Measurements from ENCODE around the gene CYP26B1.
A peak's percentile ranks its signal among the peaks of the same experiment; 100 is the strongest.

The CYP26B1 gene

GRCh38 chr2:72141032-72141645 is 6.5 kb downstream of the CYP26B1 start:
- no peak for ATAC-seq
- no peak for DNase-seq

GRCh38 chr2:72140621-72140960 is 7.1 kb downstream of the CYP26B1 start:
- DNase-seq, result no peak
- no peak for ATAC-seq

GRCh38 chr2:72139874-72140620 is 7.6 kb downstream of the CYP26B1 start:
- DNase-seq (no peak), ATAC-seq (no peak)

- no peak for ATAC-seq
- no peak for DNase-seq
These were observed 8.2 kb downstream of the CYP26B1 start for GRCh38 chr2:72139471-72139873.

- ATAC-seq (no peak), DNase-seq (no peak)
These were observed 8.7 kb downstream of the CYP26B1 start for GRCh38 chr2:72138921-72139381.

- ATAC-seq (no peak), DNase-seq (no peak)
These were observed 9.4 kb downstream of the CYP26B1 start for GRCh38 chr2:72138011-72138881.

GRCh38 chr2:72137498-72138010 is 10.1 kb downstream of the CYP26B1 start:
- DNase-seq, result peak; percentile 83

GRCh38 chr2:72136933-72137497 is 10.6 kb downstream of the CYP26B1 start:
- ATAC-seq, result no peak
- DNase-seq, result no peak

More at GRCh38 chr2:72137498-72138010, 10.1 kb downstream of the CYP26B1 start:
- ATAC-seq, result peak; percentile 65

GRCh38 chr2:72136331-72136730 is 11.3 kb downstream of the CYP26B1 start:
- no peak for DNase-seq
- ATAC-seq, result no peak

- no peak for ATAC-seq
These were observed 11.7 kb downstream of the CYP26B1 start for GRCh38 chr2:72135921-72136320.

GRCh38 chr2:72134997-72135800 is 12.5 kb downstream of the CYP26B1 start:
- ATAC-seq, result no peak
- no peak for DNase-seq

More at GRCh38 chr2:72135921-72136320, 11.7 kb downstream of the CYP26B1 start:
- no peak for DNase-seq

- DNase-seq, result no peak
- no peak for ATAC-seq
These were observed 13.2 kb downstream of the CYP26B1 start for GRCh38 chr2:72134408-72134996.

GRCh38 chr2:72133721-72134407 is 13.8 kb downstream of the CYP26B1 start:
- DNase-seq, result no peak
- no peak for ATAC-seq

GRCh38 chr2:72132981-72133720 is 14.5 kb downstream of the CYP26B1 start:
- DNase-seq (no peak), ATAC-seq (no peak)

- DNase-seq (no peak), ATAC-seq (no peak)
These were observed 15.5 kb downstream of the CYP26B1 start for GRCh38 chr2:72131916-72132841.

GRCh38 chr2:72131371-72131891 is 16.2 kb downstream of the CYP26B1 start:
- no peak for ATAC-seq
- no peak for DNase-seq

GRCh38 chr2:72130659-72131360 is 16.9 kb downstream of the CYP26B1 start:
- ATAC-seq (no peak), DNase-seq (no peak)
